K562 (cell line): ENCODE results near the gene TCF7. TPM values are rescaled to one million over a fixed set of nuclear protein-coding genes. Genes with fewer than 3 reads are reported as not detected.

Source experiments
- CAMTA2 ChIP-seq: fragments of 250-450 bp; sonication (Bioruptor Pico); conservative IDR thresholded peaks from 2 replicates; pipeline ENCODE4 v1.5.1; 2022
- CTCF ChIP-seq, 3 experiments: IDR thresholded peaks in 2 of 3; conservative IDR thresholded peaks in 1 of 3; 2 replicates each; pipeline ENCODE4 v1.5.1; 2011 to 2012; ENCODE audit warnings: low read length in 3 of 3, mild to moderate bottlenecking in 3 of 3, control low read depth in 2 of 3, improper control_type of control experiment in 1 of 3, inconsistent platforms in 1 of 3, low read depth in 1 of 3, mixed read lengths in 1 of 3, moderate library complexity in 1 of 3; ENCODE audit not compliant: insufficient read depth in 2 of 3
- ESRRA ChIP-seq: fragments of 450-650 bp; IDR thresholded peaks from 2 replicates; pipeline ENCODE4 v1.6.1; 2014; ENCODE audit warnings: low read depth, mild to moderate bottlenecking, moderate library complexity, borderline replicate concordance
- FUS ChIP-seq: fragments of 200-400 bp; formaldehyde crosslinking; optimal IDR thresholded peaks from 2 replicates; pipeline ENCODE3; 2017; ENCODE audit warnings: low read depth, low read length
- GATAD2A ChIP-seq: fragments of 450-650 bp; IDR thresholded peaks from 2 replicates; pipeline ENCODE4 v1.6.1; 2017
- HDAC2 ChIP-seq: fragments of 450-650 bp; IDR thresholded peaks from 2 replicates; pipeline ENCODE4 v1.6.1; 2016; ENCODE audit warnings: mild to moderate bottlenecking
- OTX1 ChIP-seq: fragments of 450-650 bp; formaldehyde crosslinking; IDR thresholded peaks from 2 replicates; pipeline ENCODE4 v1.4.0; 2022; ENCODE audit warnings: mild to moderate bottlenecking
- SMARCA5 ChIP-seq: fragments of 450-650 bp; IDR thresholded peaks from 2 replicates; pipeline ENCODE4 v1.6.1; 2016
- THAP12 ChIP-seq: fragments of 250-450 bp; sonication (Bioruptor Pico); IDR thresholded peaks from 2 replicates; pipeline ENCODE4 v1.9.0; 2021; ENCODE audit warnings: mild to moderate bottlenecking, inconsistent platforms
- ZBTB40 ChIP-seq, 2 experiments: fragments of 450-650 bp in 1 of 2; sonication (generic) in 1 of 2; formaldehyde crosslinking in 1 of 2; IDR thresholded peaks; 2 replicates each; pipeline versions ENCODE4 v1.7.1 to v1.9.0; 2016 to 2022; ENCODE audit warnings: inconsistent platforms in 1 of 2, mild to moderate bottlenecking in 1 of 2, missing genetic modification reagents in 1 of 2
- ZNF263 ChIP-seq: sonication (generic); formaldehyde crosslinking; IDR thresholded peaks from 2 replicates; pipeline ENCODE4 v1.8.0; 2022; ENCODE audit warnings: mild to moderate bottlenecking, missing genetic modification reagents, borderline replicate concordance
- ZNF3 ChIP-seq: fragments of 250-450 bp; sonication (Bioruptor Pico); IDR thresholded peaks from 2 replicates; pipeline ENCODE4 v1.5.0; 2021; ENCODE audit warnings: mild to moderate bottlenecking, moderate library complexity
- ZNF589 ChIP-seq: fragments of 200-800 bp; sonication (Bioruptor generic); IDR thresholded peaks from 2 replicates; pipeline ENCODE4 v1.6.1; 2016; ENCODE audit warnings: low read depth, missing genetic modification characterization, missing compliant biosample characterization
- polyA plus RNA-seq, 8 experiments: library from polyadenylated mRNA; depleted of rRNA in 4 of 8; stranded (reverse) in 5 of 8; unstranded in 3 of 8; fragments of >200 nt; fragmentation: Nextera tagmentation in 2 of 8; fragmentation: Illumina TruSeq in 1 of 8; extraction: Ambion mirVana in 2 of 8; extraction: Trizol in 1 of 8; gene quantifications; 2 replicates each; pipeline versions ENCODE4 v1.2.1 to v1.2.3, GENCODE V29; 2011 to 2014; ENCODE audit warnings: inconsistent platforms in 1 of 8, missing spikeins in 1 of 8
- total RNA-seq, 7 experiments: library from RNA; depleted of rRNA in 6 of 7; stranded (reverse); fragments of >200 nt in 6 of 7; fragmentation: Illumina TruSeq in 2 of 7; extraction: Trizol in 2 of 7; gene quantifications; 2 replicates each; pipeline versions ENCODE4 v1.2.1 to v1.2.3, GENCODE V29; 2011 to 2021; ENCODE audit warnings: low replicate concordance in 1 of 7

The TCF7 gene
- total and polyA plus RNA-seq, 9 of the 15 experiments (the other 6 are each of a cell fraction or from before 2014, with no cell fraction given): 1.6 to 14.9 (median 4.2) TPM

- TF ChIP-seq CTCF (IDR thresholded peaks at IDR 0.05 in 2 of 3, conservative IDR thresholded peaks at IDR 0.05 in 1 of 3; ENCODE audit: insufficient read depth in 2 of 3, low read depth in 1 of 3, low read length in 3 of 3) (peak in 2 of 3 experiments; percentile 16 to 33; a peak in 2 of 6 replicates), HDAC2 (no peak), ESRRA (no peak), ZBTB40 (IDR thresholded peaks at IDR 0.05) (no peak), ZBTB40 (CRISPR knock-in tag; IDR thresholded peaks at IDR 0.05) (no peak), ZNF263 (CRISPR knock-in tag) (no peak), ZNF589 (no peak), CAMTA2 (CRISPR knock-in tag) (no peak), THAP12 (CRISPR knock-in tag) (no peak), FUS (no peak), OTX1 (no peak), ZNF3 (no peak), SMARCA5 (no peak), GATAD2A (no peak)
Measured at GRCh38 chr5:134099288-134099872, 15.1 kb upstream of the TCF7 start (continued).
